H54 (cell line): ENCODE results near the gene ZNF317.
A peak's percentile ranks its signal among the peaks of the same experiment; 100 is the strongest.

Experiments used
- DNase-seq: peaks from one replicate; pipeline ENCODE4 v3.0.0; 2011; ENCODE audit warnings: low spot score, mixed read lengths; ENCODE audit not compliant: insufficient read length
- FAIRE-seq: peaks from 3 replicates; lab custom pipeline; 2011; peaks lifted over from hg19 to GRCh38; lab: Jason Lieb, UNC
- POLR2A ChIP-seq: IDR thresholded peaks from 2 replicates; pipeline ENCODE4 v1.6.1; 2011; ENCODE audit warnings: low read depth, mild to moderate bottlenecking, low read length

The ZNF317 gene

GRCh38 chr19:9205501-9206113, 65.4 kb downstream of the ZNF317 start:
- TF ChIP-seq POLR2A: no peak
- FAIRE-seq (peak; percentile 70), DNase-seq (peak; percentile 19)
